Dermis microvascular lymphatic vessel endothelial cell (primary cell): ENCODE measurements around the gene ARHGEF26. TPM values are rescaled to one million over a fixed set of nuclear protein-coding genes. Genes with fewer than 3 reads are reported as not detected.
"Not testable (repeated sequence)": the region's sequence is repeated elsewhere in the genome, so short reads cannot be mapped to it uniquely, and the experiment has no call there.

Source experiments
- DNase-seq, 2 donors: peaks; one replicate each; pipeline versions ENCODE4 v3.0.0 to v3.0.0-alpha.2; 2010; ENCODE audit warnings: low read depth in 2 of 2
- total RNA-seq: library from RNA; depleted of rRNA; stranded (reverse); fragments of >200 nt; gene quantifications from 2 replicates; pipeline ENCODE4 v1.2.1, GENCODE V29; 2014

ARHGEF26 gene, protein sequence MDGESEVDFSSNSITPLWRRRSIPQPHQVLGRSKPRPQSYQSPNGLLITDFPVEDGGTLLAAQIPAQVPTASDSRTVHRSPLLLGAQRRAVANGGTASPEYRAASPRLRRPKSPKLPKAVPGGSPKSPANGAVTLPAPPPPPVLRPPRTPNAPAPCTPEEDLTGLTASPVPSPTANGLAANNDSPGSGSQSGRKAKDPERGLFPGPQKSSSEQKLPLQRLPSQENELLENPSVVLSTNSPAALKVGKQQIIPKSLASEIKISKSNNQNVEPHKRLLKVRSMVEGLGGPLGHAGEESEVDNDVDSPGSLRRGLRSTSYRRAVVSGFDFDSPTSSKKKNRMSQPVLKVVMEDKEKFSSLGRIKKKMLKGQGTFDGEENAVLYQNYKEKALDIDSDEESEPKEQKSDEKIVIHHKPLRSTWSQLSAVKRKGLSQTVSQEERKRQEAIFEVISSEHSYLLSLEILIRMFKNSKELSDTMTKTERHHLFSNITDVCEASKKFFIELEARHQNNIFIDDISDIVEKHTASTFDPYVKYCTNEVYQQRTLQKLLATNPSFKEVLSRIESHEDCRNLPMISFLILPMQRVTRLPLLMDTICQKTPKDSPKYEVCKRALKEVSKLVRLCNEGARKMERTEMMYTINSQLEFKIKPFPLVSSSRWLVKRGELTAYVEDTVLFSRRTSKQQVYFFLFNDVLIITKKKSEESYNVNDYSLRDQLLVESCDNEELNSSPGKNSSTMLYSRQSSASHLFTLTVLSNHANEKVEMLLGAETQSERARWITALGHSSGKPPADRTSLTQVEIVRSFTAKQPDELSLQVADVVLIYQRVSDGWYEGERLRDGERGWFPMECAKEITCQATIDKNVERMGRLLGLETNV
- total RNA-seq, result 0.13 TPM in 2 replicates

GRCh38 chr3:154120961-154121700 lies at the start of gene ARHGEF26:
Gene ARHGEF26, plus strand, starts transcription at chr3:154121390. Its CDS starts 603 bp downstream, at chr3:154121993.
- peak in 1 of 2 donors; percentile 58 for DNase-seq

DNA sequence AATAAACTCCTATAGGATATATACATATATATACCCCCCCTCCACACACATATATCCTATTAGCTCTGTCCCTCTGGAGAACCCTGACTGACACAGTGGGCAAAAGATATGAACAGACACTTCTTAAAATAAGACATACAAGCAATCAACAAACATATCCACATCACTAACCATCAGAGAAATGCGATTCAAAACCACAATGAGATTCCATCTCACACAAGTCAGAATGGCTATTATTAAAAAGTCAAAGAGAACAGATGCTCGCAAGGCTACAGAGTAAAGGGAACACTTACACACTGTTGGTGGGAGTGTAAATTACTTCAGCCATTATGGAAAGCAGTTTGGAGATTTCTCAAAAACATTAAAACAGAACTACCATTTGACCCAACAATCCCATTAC lies 46.2 kb upstream of the ARHGEF26 start:
- DNase-seq, result no peak

DNA sequence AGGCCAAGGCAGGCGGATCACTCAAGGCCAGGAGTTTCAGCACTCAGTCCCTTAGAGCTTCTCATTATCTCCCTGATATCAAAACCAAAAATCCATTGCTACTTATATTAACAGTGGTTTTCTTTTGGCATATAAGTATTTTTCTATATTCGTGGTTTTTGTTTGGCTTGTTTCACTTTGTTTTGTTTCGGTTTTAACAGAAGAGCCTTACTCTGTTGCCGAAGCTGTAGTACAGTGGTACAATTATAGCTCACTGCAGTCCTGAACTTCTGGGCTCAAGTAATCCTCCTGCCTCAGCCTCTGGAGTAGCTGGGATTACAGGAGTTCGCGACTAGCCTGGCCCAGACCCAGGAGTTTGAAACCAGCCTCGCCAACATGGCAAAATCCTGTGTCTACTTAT lies 42.5 kb upstream of the ARHGEF26 start:
- DNase-seq, result no peak

- no peak for DNase-seq
Observed at GRCh38 chr3:154081305-154081704, 39.9 kb upstream of the ARHGEF26 start.

DNA sequence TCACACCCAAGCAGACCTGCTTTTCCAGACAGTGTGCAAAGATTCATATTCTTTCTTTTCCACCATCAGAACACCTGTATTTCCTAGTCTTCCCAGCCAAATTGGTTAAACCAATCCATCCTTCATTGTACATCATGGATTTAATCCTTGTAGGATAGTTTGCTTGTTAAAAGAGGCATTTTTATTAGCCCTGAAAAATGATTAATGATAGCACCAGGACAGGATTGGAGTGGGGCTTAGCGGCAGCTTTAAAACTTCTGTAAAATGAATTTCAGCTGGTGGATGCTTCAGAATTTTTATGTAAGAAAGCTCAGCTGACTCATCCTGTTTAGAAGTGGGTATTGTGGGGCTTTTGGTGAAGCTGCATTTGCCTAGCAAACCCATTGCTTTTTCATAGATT lies 36.1 kb upstream of the ARHGEF26 start:
- no peak for DNase-seq

DNA sequence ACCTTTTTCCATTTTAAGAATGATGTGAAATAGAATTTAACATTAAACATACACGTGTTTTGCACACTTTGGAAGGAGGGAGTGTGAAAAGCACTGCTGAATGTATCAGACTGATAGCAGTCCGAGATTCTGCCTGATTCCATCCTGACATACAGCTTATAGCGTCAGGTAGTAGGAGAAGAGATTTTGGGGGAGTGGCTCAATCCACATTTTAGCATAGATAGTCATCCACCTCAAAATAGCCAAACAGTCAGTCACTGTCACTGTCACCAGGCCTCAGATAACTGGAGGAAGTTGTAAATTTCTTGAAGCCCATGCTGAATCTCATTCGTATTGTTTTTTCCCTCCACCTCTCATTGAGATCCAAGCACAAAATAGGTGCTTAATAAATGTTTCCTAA lies 35.4 kb upstream of the ARHGEF26 start:
- no peak for DNase-seq

- DNase-seq, result no peak
Observed at GRCh38 chr3:154086286-154086685, 34.9 kb upstream of the ARHGEF26 start.

DNA sequence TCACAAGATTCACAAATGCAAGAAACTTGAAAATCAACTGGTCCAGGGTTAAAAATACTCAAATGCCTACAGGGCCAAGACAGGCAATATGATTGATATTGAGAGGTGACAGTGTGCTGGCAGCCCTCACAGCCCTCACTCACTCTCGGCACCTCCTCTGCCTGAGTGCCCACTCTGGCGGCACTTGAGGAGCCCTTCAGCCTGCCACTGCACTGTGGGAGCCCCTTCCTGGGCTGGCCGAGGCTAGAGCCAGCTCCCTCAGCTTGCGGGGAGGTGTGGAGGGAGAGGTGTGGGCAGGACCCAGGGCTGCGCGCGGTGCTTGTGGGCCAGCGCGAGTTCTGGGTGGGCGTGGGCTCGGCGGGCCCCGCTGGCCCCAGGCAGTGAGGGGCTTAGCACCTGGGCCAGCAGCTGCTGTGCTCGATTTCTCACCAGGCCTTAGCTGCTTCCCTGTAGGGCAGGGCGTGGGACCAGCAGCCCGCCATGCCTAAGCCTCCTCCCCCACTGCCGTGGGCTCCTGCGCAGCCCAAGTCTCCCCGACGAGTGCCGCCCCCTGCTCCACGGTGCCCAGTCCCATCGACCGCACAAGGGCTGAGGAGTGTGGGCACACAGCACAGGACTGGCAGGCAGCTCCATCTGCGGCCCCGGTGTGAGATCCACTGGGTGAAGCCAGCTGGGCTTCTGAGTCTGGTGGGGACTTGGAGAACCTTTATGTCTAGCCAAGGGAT lies 33.3 kb upstream of the ARHGEF26 start:
- not testable (repeated sequence) for DNase-seq

- peak in 1 of 2 donors; percentile 5 for DNase-seq
Observed at GRCh38 chr3:154089421-154090420, 31.5 kb upstream of the ARHGEF26 start.

DNA sequence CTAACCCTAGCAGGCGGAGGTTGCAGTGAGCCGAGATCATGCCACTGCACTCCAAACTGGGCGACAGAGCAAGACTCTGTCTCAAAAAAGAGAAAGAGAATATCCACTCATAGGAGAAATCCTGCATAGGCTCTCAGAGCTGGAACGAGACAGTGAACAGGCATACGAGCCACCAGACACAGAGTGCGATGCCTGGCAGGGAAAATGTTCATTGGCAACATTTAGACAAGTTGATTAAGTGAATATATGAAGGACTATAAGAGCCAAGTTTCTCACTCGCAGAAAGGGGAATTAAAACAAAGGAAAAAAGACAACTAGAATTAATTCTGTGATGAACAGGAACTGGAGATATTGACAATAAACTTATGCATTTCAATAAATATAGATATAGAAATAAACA lies 27.1 kb upstream of the ARHGEF26 start:
- no peak for DNase-seq

DNA sequence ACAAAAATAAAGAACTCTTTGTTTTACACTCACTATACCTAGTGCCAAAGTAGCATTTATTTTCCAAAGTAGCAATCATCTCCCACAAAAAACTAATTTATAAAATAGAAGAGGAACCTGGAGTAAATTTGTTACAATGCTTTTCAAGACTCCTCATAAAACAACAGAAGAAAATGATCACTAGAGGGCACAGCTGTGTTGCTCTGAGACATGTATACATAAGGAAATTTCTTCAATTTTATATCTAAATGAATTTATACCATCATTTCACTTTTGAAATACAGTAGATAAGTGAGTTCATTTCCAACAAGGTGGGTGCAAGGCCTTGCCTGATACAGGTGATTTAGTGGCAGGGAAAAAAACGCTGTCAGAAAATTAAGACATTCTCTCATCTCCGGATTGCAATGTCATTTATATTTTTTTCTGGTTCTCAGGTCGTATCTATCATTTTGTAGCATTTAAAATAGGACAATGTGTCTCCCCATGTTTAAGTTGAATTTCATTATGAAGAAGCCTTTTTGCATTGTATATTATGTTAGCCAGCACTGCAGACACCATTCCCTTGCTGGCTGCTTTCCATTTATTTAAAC lies 25.3 kb upstream of the ARHGEF26 start:
- peak in 1 of 2 donors; percentile 42 for DNase-seq

DNA sequence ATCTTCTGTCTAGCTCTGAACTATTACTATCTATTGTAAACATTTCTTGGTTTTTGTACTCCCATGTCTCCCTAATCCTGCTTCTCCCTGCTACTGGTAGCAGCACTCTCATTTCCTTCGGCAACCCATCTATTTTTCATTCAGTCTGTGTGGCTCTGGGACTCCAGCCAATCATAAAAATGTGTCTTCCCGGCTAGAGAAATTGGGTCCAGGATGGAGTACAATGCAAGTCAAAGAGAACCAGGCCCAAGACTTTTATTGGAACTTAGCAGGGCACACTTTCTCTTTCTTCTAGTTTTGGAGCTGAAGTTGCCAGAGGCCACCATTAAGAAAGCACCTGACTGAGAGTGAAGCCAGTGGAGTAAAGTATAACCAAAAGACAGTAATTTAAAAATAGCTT lies 22.8 kb upstream of the ARHGEF26 start:
- DNase-seq, result no peak

- DNase-seq, result no peak
Observed at GRCh38 chr3:154100556-154100955, 20.6 kb upstream of the ARHGEF26 start.

DNA sequence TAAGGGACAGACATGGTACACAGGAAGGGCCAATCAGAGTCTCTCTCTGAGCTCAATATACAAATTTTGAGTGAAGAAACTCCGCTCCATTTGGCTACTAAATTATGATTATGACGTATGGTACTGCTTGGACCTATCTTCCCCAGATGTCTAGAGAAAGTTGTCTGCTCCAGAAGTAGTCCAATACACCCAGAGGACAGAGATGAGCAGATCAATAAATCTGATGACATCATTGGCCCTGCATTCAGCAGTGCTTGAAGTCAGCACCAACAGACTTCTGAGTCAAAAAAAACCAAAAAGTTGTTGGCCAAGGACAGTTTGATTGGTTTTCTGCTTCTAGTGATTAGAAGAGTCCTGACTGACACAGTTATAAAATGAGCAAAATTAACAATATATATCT lies 19.9 kb upstream of the ARHGEF26 start:
- DNase-seq, result no peak

DNA sequence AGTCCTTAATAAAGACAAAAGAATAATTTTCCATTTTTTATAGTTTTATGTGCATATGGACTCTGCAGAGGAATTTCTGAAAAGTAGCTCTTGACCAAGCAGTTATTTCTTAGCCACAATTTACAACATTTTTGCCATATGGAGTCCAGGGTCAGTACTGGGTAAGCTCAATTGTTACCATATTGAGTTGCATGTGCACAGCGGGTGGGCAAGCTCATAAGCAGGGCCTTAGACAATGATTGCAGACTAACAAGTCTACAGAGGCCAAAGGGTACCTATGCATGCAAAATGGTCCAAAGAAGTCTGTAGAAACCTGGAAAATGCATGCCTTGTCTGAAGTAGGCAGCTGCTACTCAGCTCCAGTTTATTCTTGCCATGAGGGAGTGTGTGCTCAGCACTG lies 19.0 kb upstream of the ARHGEF26 start:
- DNase-seq, result no peak

GRCh38 chr3:154105218-154105975 lies 15.8 kb upstream of the ARHGEF26 start:
- DNase-seq, result no peak

DNA sequence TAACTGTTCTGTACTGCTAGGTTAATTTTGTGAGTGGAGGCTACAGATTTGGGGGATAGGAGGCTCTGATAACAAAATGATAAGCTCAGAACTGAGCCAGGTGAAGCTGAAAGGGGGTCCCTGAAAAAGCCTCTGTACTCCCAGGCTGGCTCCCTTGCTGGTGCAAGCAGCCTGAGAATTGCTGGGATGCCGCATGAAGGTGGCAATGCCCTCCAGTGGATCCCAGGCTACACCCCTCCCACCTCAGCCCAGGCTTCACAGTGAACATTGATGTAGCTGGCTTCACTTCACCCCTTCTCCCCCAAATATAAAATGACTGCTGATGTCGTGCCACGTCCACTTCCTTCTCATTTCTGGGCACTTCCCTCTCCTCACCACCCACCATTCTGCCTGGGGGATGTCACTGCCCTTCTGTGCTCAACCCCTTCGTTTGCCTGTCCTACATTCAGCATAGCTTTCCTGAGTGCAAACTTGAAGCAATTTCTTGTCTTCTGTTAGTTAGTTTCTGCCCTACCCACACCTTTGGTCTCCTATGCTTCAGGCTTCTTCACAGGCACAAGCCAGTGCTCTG lies 9.7 kb upstream of the ARHGEF26 start:
- DNase-seq, result no peak

GRCh38 chr3:154112146-154112852 lies 8.9 kb upstream of the ARHGEF26 start:
- no peak for DNase-seq
